ENCODE results near the gene DUSP10. TPM values are rescaled to one million over a fixed set of nuclear protein-coding genes. Genes with fewer than 3 reads are reported as not detected.

DUSP10 gene
- total RNA-seq, 1 donor from 2014 or later = 2.8 TPM

- no peak for DNase-seq (ENCODE audit: low spot score)
- intact Hi-C loops (cut with DNase I) = no loop called here
These were observed 40.9 kb downstream of the DUSP10 start for GRCh38 chr1:221700948-221701347.

GRCh38 chr1:221700536-221700935 is 41.4 kb downstream of the DUSP10 start:
- DNase-seq (ENCODE audit: low spot score) = no peak
- intact Hi-C loops (cut with DNase I) = no loop called here

- DNase-seq (ENCODE audit: low spot score) = no peak
- intact Hi-C loops (cut with DNase I) = no loop called here
These were observed 41.8 kb downstream of the DUSP10 start for GRCh38 chr1:221699978-221700519.

GRCh38 chr1:221699577-221699976 is 42.3 kb downstream of the DUSP10 start:
- no peak for DNase-seq (ENCODE audit: low spot score)
- intact Hi-C loops (cut with DNase I) = no loop called here

- intact Hi-C loops (cut with DNase I) = no loop called here
- no peak for DNase-seq (ENCODE audit: low spot score)
These were observed 43.1 kb downstream of the DUSP10 start for GRCh38 chr1:221698579-221699349.

- intact Hi-C loops (cut with DNase I) = no loop called here
- DNase-seq (ENCODE audit: low spot score) = no peak
These were observed 43.9 kb downstream of the DUSP10 start for GRCh38 chr1:221697923-221698425.

- no peak for DNase-seq (ENCODE audit: low spot score)
- intact Hi-C loops (cut with DNase I) = no loop called here
These were observed 45.0 kb downstream of the DUSP10 start for GRCh38 chr1:221696718-221697461.

GRCh38 chr1:221696027-221696426 is 45.9 kb downstream of the DUSP10 start:
- intact Hi-C loops (cut with DNase I) = no loop called here
- DNase-seq (ENCODE audit: low spot score) = no peak

- intact Hi-C loops (cut with DNase I) = no loop called here
These were observed 46.6 kb downstream of the DUSP10 start for GRCh38 chr1:221695301-221695700.

GRCh38 chr1:221694109-221694508 is 47.8 kb downstream of the DUSP10 start:
- DNase-seq (ENCODE audit: low spot score) = no peak
- intact Hi-C loops (cut with DNase I) = no loop called here

More at GRCh38 chr1:221695301-221695700, 46.6 kb downstream of the DUSP10 start:
- no peak for DNase-seq (ENCODE audit: low spot score)

GRCh38 chr1:221693087-221693486 is 48.8 kb downstream of the DUSP10 start:
- intact Hi-C loops (cut with DNase I) = no loop called here
- no peak for DNase-seq (ENCODE audit: low spot score)

GRCh38 chr1:221692643-221693042 is 49.2 kb downstream of the DUSP10 start:
- DNase-seq (ENCODE audit: low spot score) = no peak
- intact Hi-C loops (cut with DNase I) = no loop called here

- no peak for DNase-seq (ENCODE audit: low spot score)
- intact Hi-C loops (cut with DNase I) = no loop called here
These were observed 50.6 kb downstream of the DUSP10 start for GRCh38 chr1:221691261-221691660.

GRCh38 chr1:221690858-221691257 is 51.0 kb downstream of the DUSP10 start:
- no peak for DNase-seq (ENCODE audit: low spot score)
- intact Hi-C loops (cut with DNase I) = no loop called here

GRCh38 chr1:221689138-221689537 is 52.8 kb downstream of the DUSP10 start:
- DNase-seq (ENCODE audit: low spot score) = no peak
- intact Hi-C loops (cut with DNase I) = no loop called here

- intact Hi-C loops (cut with DNase I) = no loop called here
- DNase-seq (ENCODE audit: low spot score) = no peak
These were observed 53.4 kb downstream of the DUSP10 start for GRCh38 chr1:221688488-221688843.

GRCh38 chr1:221687836-221688487 is 53.9 kb downstream of the DUSP10 start:
- intact Hi-C loops (cut with DNase I) = no loop called here
- no peak for DNase-seq (ENCODE audit: low spot score)

- intact Hi-C loops (cut with DNase I) = no loop called here
- DNase-seq (ENCODE audit: low spot score) = no peak
These were observed 58.2 kb downstream of the DUSP10 start for GRCh38 chr1:221683681-221684080.

GRCh38 chr1:221680085-221680484 is 61.8 kb downstream of the DUSP10 start:
- intact Hi-C loops (cut with DNase I) = no loop called here
- DNase-seq (ENCODE audit: low spot score) = no peak

- DNase-seq (ENCODE audit: low spot score) = no peak
- intact Hi-C loops (cut with DNase I) = no loop called here
These were observed 63.9 kb downstream of the DUSP10 start for GRCh38 chr1:221678014-221678413.
